ENCODE measurements around the gene JAK3.

DNA sequence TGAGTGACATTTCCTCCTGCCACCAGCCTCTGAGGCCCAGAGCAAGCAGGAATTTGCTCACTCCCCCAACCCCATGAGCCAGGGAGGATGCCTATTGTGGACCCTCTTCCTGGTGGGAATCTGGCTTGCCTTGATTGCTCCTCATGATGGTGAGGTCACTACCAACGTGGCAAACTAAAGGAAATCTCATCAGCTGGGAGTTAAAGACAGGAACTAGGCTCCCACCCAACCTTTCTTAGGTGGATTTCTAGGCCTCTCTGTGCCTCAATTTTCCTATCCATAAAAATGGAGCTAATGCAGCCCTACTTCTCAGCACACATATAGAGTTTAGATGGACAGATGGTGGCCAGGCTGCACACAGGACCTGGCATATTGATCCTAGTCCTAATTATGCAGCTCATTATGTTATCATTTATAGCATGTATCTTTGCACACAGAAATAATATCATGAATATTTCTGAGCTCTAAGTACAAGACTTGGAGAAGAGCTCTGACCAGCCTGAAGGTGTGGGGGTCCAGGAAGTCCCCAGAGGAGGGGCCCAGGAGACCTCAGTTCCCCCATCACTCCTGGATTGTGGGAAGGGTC, 50.9 kb downstream of the JAK3 start:
- TF ChIP-seq, protein P1, sequence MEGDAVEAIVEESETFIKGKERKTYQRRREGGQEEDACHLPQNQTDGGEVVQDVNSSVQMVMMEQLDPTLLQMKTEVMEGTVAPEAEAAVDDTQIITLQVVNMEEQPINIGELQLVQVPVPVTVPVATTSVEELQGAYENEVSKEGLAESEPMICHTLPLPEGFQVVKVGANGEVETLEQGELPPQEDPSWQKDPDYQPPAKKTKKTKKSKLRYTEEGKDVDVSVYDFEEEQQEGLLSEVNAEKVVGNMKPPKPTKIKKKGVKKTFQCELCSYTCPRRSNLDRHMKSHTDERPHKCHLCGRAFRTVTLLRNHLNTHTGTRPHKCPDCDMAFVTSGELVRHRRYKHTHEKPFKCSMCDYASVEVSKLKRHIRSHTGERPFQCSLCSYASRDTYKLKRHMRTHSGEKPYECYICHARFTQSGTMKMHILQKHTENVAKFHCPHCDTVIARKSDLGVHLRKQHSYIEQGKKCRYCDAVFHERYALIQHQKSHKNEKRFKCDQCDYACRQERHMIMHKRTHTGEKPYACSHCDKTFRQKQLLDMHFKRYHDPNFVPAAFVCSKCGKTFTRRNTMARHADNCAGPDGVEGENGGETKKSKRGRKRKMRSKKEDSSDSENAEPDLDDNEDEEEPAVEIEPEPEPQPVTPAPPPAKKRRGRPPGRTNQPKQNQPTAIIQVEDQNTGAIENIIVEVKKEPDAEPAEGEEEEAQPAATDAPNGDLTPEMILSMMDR (IDR thresholded peaks at IDR 0.05; ENCODE audit: extremely low read depth in 1 of 2, insufficient read depth in 1 of 2, low read depth in 1 of 2, low read length in 2 of 2): no peak
- no peak for TF ChIP-seq JUN (IDR thresholded peaks at IDR 0.05; ENCODE audit: borderline replicate concordance, insufficient read depth, insufficient read length, low read depth)

All from endothelial cell of umbilical vein (primary cell).